NCI-H2227 (cell line): ENCODE data around the gene IL13.
"Not testable (repeated sequence)": the region's sequence is repeated elsewhere in the genome, so short reads cannot be mapped to it uniquely, and the experiment has no call there.

Experiments
- DNase-seq: peaks from one replicate; lab custom pipeline; 2025; ENCODE audit not compliant: unreplicated experiment; lab: John Stamatoyannopoulos, UW

Gene IL13

GRCh38 chr5:132688536-132689339, 30.8 kb downstream of the IL13 start:
- DNase-seq = no peak

GRCh38 chr5:132689513-132689912, 31.5 kb downstream of the IL13 start:
- no peak for DNase-seq

- no peak for DNase-seq
These were observed 32.2 kb downstream of the IL13 start for GRCh38 chr5:132690156-132690555.

- not testable (repeated sequence) for DNase-seq
These were observed 34.0 kb downstream of the IL13 start for GRCh38 chr5:132691755-132692631.

- no peak for DNase-seq
These were observed 34.6 kb downstream of the IL13 start for GRCh38 chr5:132692632-132692967.

GRCh38 chr5:132695956-132696355, 38.0 kb downstream of the IL13 start:
- no peak for DNase-seq

- no peak for DNase-seq
These were observed 46.9 kb downstream of the IL13 start for GRCh38 chr5:132704875-132705274.

- DNase-seq = no peak
These were observed 50.7 kb downstream of the IL13 start for GRCh38 chr5:132708645-132709044.
